ENCODE measurements around the gene CA10. TPM values are rescaled to one million over a fixed set of nuclear protein-coding genes. Genes with fewer than 3 reads are reported as not detected.

CA10 gene
- total and polyA plus RNA-seq, 2 of the 4 experiments (the other 2 are of a cell fraction): not detected

- in situ Hi-C loops (cut with MboI; ENCODE audit: low sequenced_read_pairs): no loop called here
- Histone ChIP-seq H4K5ac (ENCODE audit: low read depth, low read length) (no peak overlapping the region), H3K4me1 (ENCODE audit: control insufficient read depth, insufficient read depth, low read length) (no peaks in the 10 kb centered on the region), H4K20me1 (ENCODE audit: insufficient read depth, low read length) (no peaks in the 10 kb centered on the region), H3K18ac (ENCODE audit: low read depth, low read length) (no peak overlapping the region), H3K79me1 (ENCODE audit: low read depth in 1 of 2, low read length in 2 of 2) (no peaks in the 10 kb centered on the region), H3K9me1 (ENCODE audit: insufficient read depth, low read length) (no peaks in the 10 kb centered on the region), H2AK5ac (ENCODE audit: low read depth, low read length) (no peak overlapping the region), H2BK120ac (ENCODE audit: low read depth, low read length) (no peak overlapping the region), H2BK5ac (ENCODE audit: low read depth, low read length, poor library complexity, severe bottlenecking) (no peak overlapping the region), H2AFZ (replicated peaks; ENCODE audit: low read length, poor library complexity) (no peak overlapping the region), H3K14ac (replicated peaks; ENCODE audit: low read depth, low read length) (no peak overlapping the region), H3K27me3 (ENCODE audit: control insufficient read depth, insufficient read depth, low read length) (no peaks in the 10 kb centered on the region), H3K9me3 (ENCODE audit: control insufficient read depth, insufficient read depth, low read length) (peaks cover 13% of the 10 kb centered on the region), H3K56ac (ENCODE audit: extremely low read depth, insufficient read depth, low read length) (no peak overlapping the region), H3K9ac (ENCODE audit: low read depth, low read length) (no peak overlapping the region), H4K8ac (ENCODE audit: low read depth in 2 of 2, low read length in 2 of 2) (no peak overlapping the region), H3K23ac (ENCODE audit: low read depth, low read length) (no peak overlapping the region), H3K27ac (ENCODE audit: insufficient read depth, low read length) (no peak overlapping the region), H3K4me2 (ENCODE audit: low read depth, low read length) (no peak overlapping the region), H3K36me3 (ENCODE audit: control insufficient read depth, insufficient read depth, low read length) (no peaks in the 10 kb centered on the region), H2BK15ac (ENCODE audit: low read depth, low read length) (no peak overlapping the region), H3K4me3 (ENCODE audit: insufficient read depth, low read depth, low read length) (no peak overlapping the region), H4K91ac (ENCODE audit: insufficient read depth, low read depth, low read length) (no peak overlapping the region), H2BK20ac (ENCODE audit: low read depth, low read length) (no peak overlapping the region), H2AK9ac (replicated peaks; ENCODE audit: low read depth, low read length, poor library complexity) (no peak overlapping the region), H3K4ac (ENCODE audit: low read depth, low read length) (no peak overlapping the region)
- intact Hi-C loops (cut with micrococcal nuclease): no loop called here
- no peak for DNase-seq
- TF ChIP-seq CHD1 (IDR thresholded peaks at IDR 0.05; ENCODE audit: low read depth, low read length) (no peak), MAZ (IDR thresholded peaks at IDR 0.05; ENCODE audit: borderline replicate concordance, low read depth, low read length) (no peak), MAFK (IDR thresholded peaks at IDR 0.05; ENCODE audit: low read depth, low read length) (no peak), RFX5 (IDR thresholded peaks at IDR 0.05; ENCODE audit: low read depth, low read length) (no peak), RCOR1 (IDR thresholded peaks at IDR 0.05; ENCODE audit: insufficient replicate concordance, low read length) (no peak), BHLHE40 (IDR thresholded peaks at IDR 0.05; ENCODE audit: low read depth, low read length) (no peak), USF2 (IDR thresholded peaks at IDR 0.05; ENCODE audit: low read depth, low read length) (no peak), SMC3 (IDR thresholded peaks at IDR 0.05; ENCODE audit: low read depth, low read length) (no peak), FOS (IDR thresholded peaks at IDR 0.05; ENCODE audit: low read depth, low read length) (no peak), CTCF (conservative IDR thresholded peaks at IDR 0.05; ENCODE audit: low read depth, low read length) (no peak), CEBPB (IDR thresholded peaks at IDR 0.05; ENCODE audit: low read depth, low read length) (no peak), MXI1 (IDR thresholded peaks at IDR 0.05; ENCODE audit: borderline replicate concordance, low read depth, low read length) (no peak), POLR2A (IDR thresholded peaks at IDR 0.05; ENCODE audit: low read depth, low read length) (no peak), RAD21 (IDR thresholded peaks at IDR 0.05; ENCODE audit: low read length) (no peak), ELK1 (IDR thresholded peaks at IDR 0.05; ENCODE audit: borderline replicate concordance, low read depth, low read length) (no peak), NFE2L2 (IDR thresholded peaks at IDR 0.05; ENCODE audit: low read depth, low read length) (no peak)
- ChIA-PET CTCF (no interaction called here), POLR2A (ENCODE audit: unreplicated experiment) (no interaction called here)
- no TSS peak for BruUV-seq (replicated peaks)
- dilution Hi-C loops (cut with HindIII; ENCODE audit: low sequenced_read_pairs, unreplicated experiment): no loop called here
- no peak for ATAC-seq (ENCODE audit: low read depth)
These were observed 20.2 kb downstream of the CA10 start for GRCh38 chr17:52138350-52138749.
